ENCODE data around the gene SLC9A8. TPM values are rescaled to one million over a fixed set of nuclear protein-coding genes. Genes with fewer than 3 reads are reported as not detected.

The SLC9A8 gene
- total and polyA plus RNA-seq, 4 donors, result 9.3 to 14.0 (median 11.3) TPM

DNA sequence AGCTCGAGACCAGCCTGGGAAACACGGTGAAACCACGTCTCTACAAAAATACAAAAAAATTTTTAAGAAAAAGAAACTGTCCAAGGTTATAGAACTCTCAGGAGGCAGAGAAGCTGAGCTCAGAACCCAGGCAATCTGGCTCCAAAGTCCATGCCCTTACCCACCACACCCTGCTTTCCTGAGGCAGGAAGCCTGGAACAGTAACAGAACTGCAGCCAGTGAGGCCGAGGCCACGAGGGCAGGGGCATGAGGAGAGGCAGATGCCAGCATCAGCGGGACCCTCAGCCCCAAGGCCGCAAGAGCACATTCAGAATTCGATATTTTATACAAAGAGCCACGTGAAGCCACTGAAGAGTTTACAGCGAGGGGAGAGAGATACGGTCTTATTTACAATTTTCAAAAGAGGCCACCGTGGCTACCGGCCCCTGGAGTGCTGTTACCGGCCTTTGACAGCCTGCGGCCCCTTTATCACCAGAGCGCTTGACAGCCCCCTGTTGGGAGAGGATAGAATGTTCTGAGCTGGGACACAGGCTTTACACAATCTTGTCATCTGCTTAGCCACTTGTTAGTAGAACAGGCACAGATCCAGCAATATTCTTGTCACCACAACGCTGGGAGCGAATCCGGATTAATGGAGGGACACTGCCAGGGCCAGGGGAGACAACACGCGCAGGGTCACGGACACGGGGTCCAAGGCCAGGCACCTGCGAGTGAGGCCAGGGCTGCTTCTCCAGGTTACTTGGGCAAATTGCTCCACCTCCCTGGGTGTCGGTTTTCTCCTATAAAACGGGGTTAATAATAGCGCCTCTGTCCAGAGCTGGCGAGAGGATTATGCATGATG, 97.1 kb downstream of the SLC9A8 start:
- Histone ChIP-seq H3K4me1 (ENCODE audit: control insufficient read depth, insufficient read depth, low read length) (peaks cover 48% of the 10 kb centered on the region), H3K27ac (ENCODE audit: low read depth, low read length) (no peak overlapping the region)
- peak in 1 of 6 donors; percentile 39 for DNase-seq (ENCODE audit: low read depth in 4 of 6, low spot score in 6 of 6)

DNA sequence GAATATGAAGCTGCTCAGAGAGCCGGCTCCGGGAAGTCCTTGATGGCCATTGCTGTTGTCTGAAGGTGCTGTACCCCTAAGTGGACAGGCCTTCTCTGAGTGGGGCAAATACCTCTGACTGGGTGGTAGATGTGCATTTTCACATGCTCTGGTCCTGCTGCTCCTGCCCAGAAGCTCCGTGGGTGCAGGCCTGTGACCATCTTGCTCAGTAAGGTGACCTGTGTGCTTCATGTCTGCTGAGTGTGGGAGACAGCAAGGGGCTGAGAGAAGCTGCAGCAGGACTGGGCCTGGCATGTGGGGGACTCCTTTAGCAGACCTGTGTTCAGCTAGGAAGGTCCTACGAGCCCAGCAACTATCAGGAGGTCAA, 97.7 kb downstream of the SLC9A8 start:
- no peak overlapping the region for H3K27ac ChIP-seq (ENCODE audit: low read depth, low read length)
- H3K9me3 ChIP-seq (ENCODE audit: control insufficient read depth, insufficient read depth, low read length), result no peaks in the 10 kb centered on the region
- peaks cover 50% of the 10 kb centered on the region for H3K36me3 ChIP-seq (ENCODE audit: control insufficient read depth, insufficient read depth, low read length)
- DNase-seq (ENCODE audit: low read depth in 4 of 6, low spot score in 6 of 6), result no peak
- no peak overlapping the region for H3K4me3 ChIP-seq (ENCODE audit: low read depth, low read length)
- peaks cover 51% of the 10 kb centered on the region for H3K4me1 ChIP-seq (ENCODE audit: control insufficient read depth, insufficient read depth, low read length)
- 63% methylated on average over 3 of the region's 4 CpGs for WGBS (ENCODE audit: insufficient coverage)
- H3K27me3 ChIP-seq (ENCODE audit: control insufficient read depth, insufficient read depth, low read length), result no peaks in the 10 kb centered on the region

More for the DNA sequence above, 97.1 kb downstream of the SLC9A8 start:
- 40% methylated on average over 28 of the region's 28 CpGs for WGBS (ENCODE audit: insufficient coverage)
- H3K27me3 ChIP-seq (ENCODE audit: control insufficient read depth, insufficient read depth, low read length), result no peaks in the 10 kb centered on the region
- no peak overlapping the region for H3K4me3 ChIP-seq (ENCODE audit: low read depth, low read length)
- H3K36me3 ChIP-seq (ENCODE audit: control insufficient read depth, insufficient read depth, low read length), result peaks cover 56% of the 10 kb centered on the region
- H3K9me3 ChIP-seq (ENCODE audit: control insufficient read depth, insufficient read depth, low read length), result no peaks in the 10 kb centered on the region

DNA sequence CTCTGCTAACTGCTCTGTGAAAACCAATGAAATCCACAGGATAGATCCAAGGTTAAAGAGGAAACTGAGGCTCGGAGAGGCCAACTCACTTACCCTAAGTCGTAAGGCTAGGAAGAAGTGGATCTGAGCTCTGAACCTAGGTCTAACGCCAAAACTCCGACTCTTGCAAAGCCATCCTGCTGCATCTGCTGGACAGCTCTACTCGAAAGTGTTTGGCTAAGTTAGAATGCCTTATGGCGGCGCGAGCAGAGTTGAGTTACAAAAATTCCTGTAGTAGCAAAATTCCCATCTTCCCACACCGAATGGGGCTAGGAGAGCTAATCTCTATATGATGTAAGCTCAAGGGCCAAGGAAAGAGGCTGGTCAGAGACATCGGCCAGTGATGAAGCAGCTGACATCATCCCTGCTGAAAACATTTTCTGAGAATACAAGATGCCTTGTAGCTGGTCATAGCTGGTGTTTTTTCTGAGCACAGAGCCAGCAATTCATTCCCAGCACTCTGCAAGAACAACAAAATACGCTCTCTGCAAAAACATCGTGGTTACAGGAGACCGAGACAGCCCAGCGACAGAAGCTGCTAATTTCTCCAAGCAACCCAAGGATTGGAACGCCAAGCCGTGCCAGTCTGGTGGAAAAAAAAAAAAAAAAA, 100.9 kb downstream of the SLC9A8 start:
- peak in 1 of 6 donors; percentile 67 for DNase-seq (ENCODE audit: low read depth in 4 of 6, low spot score in 6 of 6)
- no peaks in the 10 kb centered on the region for H3K27me3 ChIP-seq (ENCODE audit: control insufficient read depth, insufficient read depth, low read length)
- H3K27ac ChIP-seq (ENCODE audit: low read depth, low read length), result peak overlapping the region; percentile 71
- H3K4me1 ChIP-seq (ENCODE audit: control insufficient read depth, insufficient read depth, low read length), result peaks cover 57% of the 10 kb centered on the region
- 65% methylated on average over 10 of the region's 16 CpGs for WGBS (ENCODE audit: insufficient coverage)
- peaks cover 22% of the 10 kb centered on the region for H3K36me3 ChIP-seq (ENCODE audit: control insufficient read depth, insufficient read depth, low read length)
- no peaks in the 10 kb centered on the region for H3K9me3 ChIP-seq (ENCODE audit: control insufficient read depth, insufficient read depth, low read length)
- peak overlapping the region; percentile 96 for H3K4me3 ChIP-seq (ENCODE audit: low read depth, low read length)

GRCh38 chr20:49914310-49915117, 101.9 kb downstream of the SLC9A8 start:
- WGBS (ENCODE audit: insufficient coverage), result 4% methylated on average over 19 of the region's 19 CpGs
- Histone ChIP-seq H3K9me3 (ENCODE audit: control insufficient read depth, insufficient read depth, low read length) (no peaks in the 10 kb centered on the region), H3K4me3 (ENCODE audit: low read depth, low read length) (peak overlapping the region; percentile 96), H3K27me3 (ENCODE audit: control insufficient read depth, insufficient read depth, low read length) (no peaks in the 10 kb centered on the region), H3K27ac (ENCODE audit: low read depth, low read length) (peak overlapping the region; percentile 100), H3K4me1 (ENCODE audit: control insufficient read depth, insufficient read depth, low read length) (peaks cover 54% of the 10 kb centered on the region), H3K36me3 (ENCODE audit: control insufficient read depth, insufficient read depth, low read length) (peaks cover 12% of the 10 kb centered on the region)
- DNase-seq (ENCODE audit: low read depth in 4 of 6, low spot score in 6 of 6), result peak in 1 of 6 donors; percentile 33

- H3K4me1 ChIP-seq (ENCODE audit: control insufficient read depth, insufficient read depth, low read length), result peaks cover 49% of the 10 kb centered on the region
Measured at GRCh38 chr20:49915118-49915379, 102.4 kb downstream of the SLC9A8 start.

DNA sequence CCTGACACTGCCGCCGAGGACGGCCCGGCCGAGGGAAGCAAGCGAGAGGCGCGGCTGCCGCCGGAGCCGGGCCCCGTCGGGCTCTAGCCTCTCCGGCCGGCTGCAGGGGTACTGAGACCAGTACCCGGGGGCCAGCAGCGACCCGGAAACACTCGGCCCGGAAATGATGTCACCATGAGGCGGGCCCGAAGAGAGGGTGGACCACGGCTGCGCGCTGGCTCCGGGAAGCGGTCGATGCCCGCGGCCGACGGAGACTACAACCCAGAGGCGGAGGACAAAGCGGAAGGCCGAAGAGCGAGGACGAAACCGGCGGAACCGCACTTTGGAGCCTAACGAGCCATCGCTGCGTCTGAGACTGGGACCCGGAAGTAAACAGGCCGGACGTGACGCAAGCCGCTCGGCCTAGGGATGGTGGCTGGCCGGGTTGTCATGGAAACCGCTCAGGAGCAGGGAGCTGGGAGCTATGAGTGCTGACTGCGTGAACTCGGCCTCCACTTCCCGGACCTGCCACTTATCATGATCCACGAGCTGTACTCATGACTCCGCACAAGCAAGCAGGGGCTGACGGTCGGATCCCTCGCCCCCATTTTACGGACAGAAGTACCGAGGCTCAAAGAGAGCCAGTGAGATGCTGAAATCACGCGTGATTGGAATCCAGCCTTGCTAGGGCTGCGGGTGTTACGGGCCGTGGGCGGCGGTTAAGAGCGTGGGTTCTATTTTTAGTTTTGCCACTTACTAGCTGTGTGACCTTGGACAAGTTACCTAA, 102.9 kb downstream of the SLC9A8 start, which contains the start of gene SPATA2:
Gene SPATA2 (minus strand): TSS at position 150 of the 766 bp plus-strand sequence. CDS start 7,039 bp downstream, outside the sequence.
- WGBS (ENCODE audit: insufficient coverage), result under 1% methylated on average over 69 of the region's 69 CpGs

More at GRCh38 chr20:49915118-49915379, 102.4 kb downstream of the SLC9A8 start:
- Histone ChIP-seq H3K4me3 (ENCODE audit: low read depth, low read length) (peak overlapping the region; percentile 96), H3K27me3 (ENCODE audit: control insufficient read depth, insufficient read depth, low read length) (no peaks in the 10 kb centered on the region), H3K36me3 (ENCODE audit: control insufficient read depth, insufficient read depth, low read length) (peaks cover 7% of the 10 kb centered on the region), H3K9me3 (ENCODE audit: control insufficient read depth, insufficient read depth, low read length) (no peaks in the 10 kb centered on the region), H3K27ac (ENCODE audit: low read depth, low read length) (peak overlapping the region; percentile 100)
- no peak for DNase-seq (ENCODE audit: low read depth in 4 of 6, low spot score in 6 of 6)
- under 1% methylated on average over 23 of the region's 23 CpGs for WGBS (ENCODE audit: insufficient coverage)

DNA sequence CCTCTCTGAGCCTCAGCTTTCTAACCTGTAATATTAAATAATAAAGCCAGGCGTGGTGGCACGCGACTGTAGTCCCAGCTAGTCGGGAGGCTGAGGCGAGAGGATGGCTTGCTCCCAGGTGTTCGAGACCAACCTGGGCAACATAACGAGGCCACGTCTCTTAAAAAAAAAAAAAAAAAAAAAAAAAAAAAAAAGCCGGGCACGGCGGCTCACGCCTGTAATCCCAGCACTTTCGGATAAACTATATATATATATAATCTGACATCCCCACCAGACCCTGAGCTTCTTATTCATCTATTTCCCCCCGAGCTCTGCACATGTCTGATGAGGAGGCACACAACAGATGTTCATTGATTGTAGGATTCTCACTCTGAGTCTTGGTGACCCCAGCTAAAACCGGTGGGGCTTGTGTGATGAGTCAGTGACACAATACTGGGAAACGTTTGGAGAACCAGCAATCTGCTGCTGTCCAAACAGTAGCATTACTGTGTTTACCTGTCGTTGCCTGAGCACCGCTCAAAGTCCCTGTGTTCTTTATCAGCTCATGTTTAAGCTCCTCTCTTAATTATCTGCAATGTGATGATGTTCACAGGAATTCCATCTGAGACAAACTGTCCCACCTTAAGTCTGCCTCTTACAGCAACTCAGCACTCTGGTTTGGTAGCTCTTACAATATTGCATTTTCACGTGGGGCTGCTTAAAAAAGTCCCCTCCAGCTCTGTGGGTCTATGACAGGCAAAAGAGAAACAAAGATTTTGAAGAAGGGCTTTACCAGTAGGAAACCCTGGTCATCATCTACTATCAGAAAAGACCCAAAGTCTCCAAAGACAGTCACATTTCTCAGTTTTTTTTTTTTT, 103.7 kb downstream of the SLC9A8 start:
- Histone ChIP-seq H3K27me3 (ENCODE audit: control insufficient read depth, insufficient read depth, low read length) (no peaks in the 10 kb centered on the region), H3K27ac (ENCODE audit: low read depth, low read length) (peak overlapping the region; percentile 100), H3K4me3 (ENCODE audit: low read depth, low read length) (peak overlapping the region; percentile 96), H3K36me3 (ENCODE audit: control insufficient read depth, insufficient read depth, low read length) (no peaks in the 10 kb centered on the region), H3K9me3 (ENCODE audit: control insufficient read depth, insufficient read depth, low read length) (no peaks in the 10 kb centered on the region), H3K4me1 (ENCODE audit: control insufficient read depth, insufficient read depth, low read length) (peaks cover 35% of the 10 kb centered on the region)
- no peak for DNase-seq (ENCODE audit: low read depth in 4 of 6, low spot score in 6 of 6)
- WGBS (ENCODE audit: insufficient coverage), result 28% methylated on average over 2 of the region's 19 CpGs

More for the DNA sequence above, 102.9 kb downstream of the SLC9A8 start, which contains the start of gene SPATA2:
- no peaks in the 10 kb centered on the region for H3K9me3 ChIP-seq (ENCODE audit: control insufficient read depth, insufficient read depth, low read length)
- DNase-seq (ENCODE audit: low read depth in 4 of 6, low spot score in 6 of 6), result peak; percentile 89 to 99 (median 93)
- no peaks in the 10 kb centered on the region for H3K27me3 ChIP-seq (ENCODE audit: control insufficient read depth, insufficient read depth, low read length)
- peaks cover 43% of the 10 kb centered on the region for H3K4me1 ChIP-seq (ENCODE audit: control insufficient read depth, insufficient read depth, low read length)
- H3K36me3 ChIP-seq (ENCODE audit: control insufficient read depth, insufficient read depth, low read length), result peaks cover 3% of the 10 kb centered on the region
- H3K27ac ChIP-seq (ENCODE audit: low read depth, low read length), result peak within 1 kb of the TSS; percentile 100
- H3K4me3 ChIP-seq (ENCODE audit: low read depth, low read length), result peak within 1 kb of the TSS; percentile 96

DNA sequence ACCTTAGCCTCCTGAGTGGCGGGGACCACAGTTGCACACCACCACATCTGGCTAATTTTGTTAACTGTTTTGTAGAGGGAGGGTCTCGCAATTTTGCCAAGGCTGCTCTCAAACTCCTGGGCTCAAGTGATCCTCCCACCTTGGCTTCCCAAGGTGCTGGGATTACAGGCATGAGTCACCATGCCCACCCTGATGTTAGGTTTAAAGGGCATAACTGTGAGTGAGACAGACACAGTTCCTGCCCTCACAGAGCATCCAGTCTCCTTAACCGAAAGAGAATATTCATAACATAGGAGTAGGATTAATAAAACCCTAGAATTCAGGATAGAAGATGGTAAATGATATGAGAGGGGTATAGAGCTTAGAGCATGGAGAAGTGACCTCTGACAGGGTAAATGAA, 105.8 kb downstream of the SLC9A8 start:
- WGBS (ENCODE audit: insufficient coverage), result no CpG with 5 or more reads among the region's 3 CpGs
- no peak overlapping the region for H3K27ac ChIP-seq (ENCODE audit: low read depth, low read length)
- H3K9me3 ChIP-seq (ENCODE audit: control insufficient read depth, insufficient read depth, low read length), result no peaks in the 10 kb centered on the region
- peaks cover 22% of the 10 kb centered on the region for H3K4me1 ChIP-seq (ENCODE audit: control insufficient read depth, insufficient read depth, low read length)
- no peaks in the 10 kb centered on the region for H3K36me3 ChIP-seq (ENCODE audit: control insufficient read depth, insufficient read depth, low read length)
- no peak overlapping the region for H3K4me3 ChIP-seq (ENCODE audit: low read depth, low read length)
- no peak for DNase-seq (ENCODE audit: low read depth in 4 of 6, low spot score in 6 of 6)
- no peaks in the 10 kb centered on the region for H3K27me3 ChIP-seq (ENCODE audit: control insufficient read depth, insufficient read depth, low read length)
